ENCODE results near the gene TENT4B. TPM values are rescaled to one million over a fixed set of nuclear protein-coding genes. Genes with fewer than 3 reads are reported as not detected.

The TENT4B gene
- total and polyA plus RNA-seq, 7 donors = 3.6 to 23.5 (median 14.9) TPM

DNA sequence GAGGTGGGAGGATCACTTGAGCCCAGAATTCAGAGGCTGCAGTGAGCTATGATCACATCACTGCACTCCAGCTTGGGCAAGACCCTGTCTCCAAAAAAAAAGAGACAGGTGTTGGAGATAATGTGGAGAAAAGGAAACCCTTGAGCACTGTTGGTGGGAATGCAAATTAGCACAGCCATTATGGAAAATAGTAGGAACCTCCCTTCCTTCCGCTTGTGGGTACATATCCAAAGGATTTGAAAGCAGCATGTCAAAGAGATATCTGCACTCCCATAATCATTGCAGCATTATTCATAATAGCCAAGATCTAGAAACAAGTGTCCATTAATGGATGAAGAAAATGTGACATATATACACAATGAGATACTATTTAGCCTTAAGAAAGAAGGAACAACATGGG is 103.5 kb downstream of the TENT4B start:
- Histone ChIP-seq H3K4me1 (peaks cover 0 to 12% (median 8%) of the 10 kb centered on the region in 4 donors), H3K27me3 (no peaks in the 10 kb centered on the region), H3K9me3 (no peaks in the 10 kb centered on the region), H3K27ac (no peak overlapping the region), H3K4me3 (no peak overlapping the region), H3K36me3 (no peaks in the 10 kb centered on the region)
- WGBS, 2 donors = 52 to 97% methylated on average over 1 of the region's 1 CpG
- no peak for DNase-seq
- no peak for TF ChIP-seq POLR2AphosphoS5 (IDR thresholded peaks at IDR 0.05)
- no peak for TF ChIP-seq POLR2A (IDR thresholded peaks at IDR 0.05)
- TF ChIP-seq EP300 (IDR thresholded peaks at IDR 0.05) = no peak
- TF ChIP-seq, protein P1, sequence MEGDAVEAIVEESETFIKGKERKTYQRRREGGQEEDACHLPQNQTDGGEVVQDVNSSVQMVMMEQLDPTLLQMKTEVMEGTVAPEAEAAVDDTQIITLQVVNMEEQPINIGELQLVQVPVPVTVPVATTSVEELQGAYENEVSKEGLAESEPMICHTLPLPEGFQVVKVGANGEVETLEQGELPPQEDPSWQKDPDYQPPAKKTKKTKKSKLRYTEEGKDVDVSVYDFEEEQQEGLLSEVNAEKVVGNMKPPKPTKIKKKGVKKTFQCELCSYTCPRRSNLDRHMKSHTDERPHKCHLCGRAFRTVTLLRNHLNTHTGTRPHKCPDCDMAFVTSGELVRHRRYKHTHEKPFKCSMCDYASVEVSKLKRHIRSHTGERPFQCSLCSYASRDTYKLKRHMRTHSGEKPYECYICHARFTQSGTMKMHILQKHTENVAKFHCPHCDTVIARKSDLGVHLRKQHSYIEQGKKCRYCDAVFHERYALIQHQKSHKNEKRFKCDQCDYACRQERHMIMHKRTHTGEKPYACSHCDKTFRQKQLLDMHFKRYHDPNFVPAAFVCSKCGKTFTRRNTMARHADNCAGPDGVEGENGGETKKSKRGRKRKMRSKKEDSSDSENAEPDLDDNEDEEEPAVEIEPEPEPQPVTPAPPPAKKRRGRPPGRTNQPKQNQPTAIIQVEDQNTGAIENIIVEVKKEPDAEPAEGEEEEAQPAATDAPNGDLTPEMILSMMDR (IDR thresholded peaks at IDR 0.05) = no peak
- intact Hi-C loops (cut with DNase I) = no loop called here

DNA sequence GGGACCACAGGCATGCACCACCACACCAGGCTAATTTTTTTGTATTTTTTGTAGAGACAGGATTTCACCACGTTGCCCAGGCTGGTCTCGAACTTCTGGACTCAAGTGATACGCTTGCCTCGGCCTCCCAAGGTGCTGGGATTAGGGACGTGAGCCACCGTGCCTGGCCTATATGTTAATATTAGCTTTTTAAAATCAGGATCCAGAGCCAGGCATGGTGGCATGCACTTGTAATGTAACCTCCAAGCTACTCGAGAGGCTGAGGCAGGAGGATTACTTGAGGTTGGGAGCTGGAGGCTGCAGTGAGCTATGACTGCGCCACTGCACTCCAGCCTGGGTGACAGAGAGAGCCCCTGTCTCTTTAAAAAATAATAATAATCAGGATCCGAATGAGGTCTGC is 104.8 kb downstream of the TENT4B start:
- DNase-seq = no peak
- Histone ChIP-seq H3K36me3 (no peaks in the 10 kb centered on the region), H3K4me3 (no peak overlapping the region), H3K27me3 (no peaks in the 10 kb centered on the region), H3K27ac (no peak overlapping the region), H3K4me1 (peaks cover 0 to 12% (median 8%) of the 10 kb centered on the region in 4 donors), H3K9me3 (no peaks in the 10 kb centered on the region)
- intact Hi-C loops (cut with DNase I) = no loop called here
- WGBS, 2 donors = 92 to 94% methylated on average over 9 of the region's 9 CpGs
- TF ChIP-seq POLR2AphosphoS5 (IDR thresholded peaks at IDR 0.05) (no peak), EP300 (IDR thresholded peaks at IDR 0.05) (no peak), POLR2A (IDR thresholded peaks at IDR 0.05) (no peak)
- TF ChIP-seq, protein P1 (IDR thresholded peaks at IDR 0.05) = no peak

DNA sequence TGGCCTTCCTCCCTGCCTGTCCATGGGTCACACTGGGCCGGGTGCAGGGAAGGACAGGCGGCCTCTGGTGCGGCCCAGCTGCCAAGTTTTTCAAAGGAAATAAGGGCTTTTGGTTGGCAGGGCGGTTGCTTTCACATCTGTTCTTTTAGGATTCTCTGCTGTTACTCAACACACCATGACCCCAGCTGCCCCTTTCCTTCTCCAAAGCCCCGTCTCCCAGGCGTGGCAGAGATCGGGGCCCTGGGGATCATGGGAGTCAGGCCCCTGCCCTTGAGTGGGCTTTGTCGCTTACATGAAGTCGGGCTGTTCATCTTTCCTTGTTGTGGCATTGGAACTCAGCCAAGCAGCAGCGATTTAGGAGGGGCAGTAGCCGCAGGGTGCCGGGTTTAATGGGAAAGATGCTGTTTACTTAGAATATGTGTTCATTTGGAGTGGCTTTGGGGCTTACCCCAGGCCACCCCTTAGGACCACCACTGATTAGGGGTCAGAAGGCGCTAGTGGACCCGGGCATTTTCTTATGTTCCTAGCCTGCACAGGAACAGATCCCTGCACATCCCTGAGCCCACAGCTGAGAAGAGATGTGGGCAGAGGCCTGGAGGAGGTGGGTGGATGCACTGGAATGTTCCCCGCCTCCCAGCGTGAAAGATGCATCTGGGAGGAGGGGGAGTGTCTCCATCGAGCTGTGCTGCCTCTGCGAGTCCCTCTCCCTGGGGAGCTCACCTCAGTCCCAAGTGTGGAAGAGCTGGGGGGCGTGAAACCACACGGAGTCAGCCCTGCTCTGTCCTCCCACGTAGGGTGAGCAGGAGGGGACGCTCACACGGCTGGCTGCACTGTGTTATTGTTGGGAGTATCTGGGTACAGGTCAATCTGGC is 106.5 kb downstream of the TENT4B start:
- TF ChIP-seq, protein P1 (IDR thresholded peaks at IDR 0.05) = no peak
- TF ChIP-seq POLR2AphosphoS5 (IDR thresholded peaks at IDR 0.05) = peak in 1 of 4 donors; percentile 15
- WGBS, 2 donors = 47 to 54% methylated on average over 23 of the region's 23 CpGs
- Histone ChIP-seq H3K27ac (peak overlapping the region in 3 of 4 donors; percentile 18 to 45 (median 41)), H3K36me3 (no peaks in the 10 kb centered on the region), H3K9me3 (no peaks in the 10 kb centered on the region), H3K4me3 (no peak overlapping the region), H3K27me3 (no peaks in the 10 kb centered on the region), H3K4me1 (peaks cover 0 to 12% (median 8%) of the 10 kb centered on the region in 4 donors)
- intact Hi-C loops (cut with DNase I) = no loop called here
- peak; percentile 80 for DNase-seq

DNA sequence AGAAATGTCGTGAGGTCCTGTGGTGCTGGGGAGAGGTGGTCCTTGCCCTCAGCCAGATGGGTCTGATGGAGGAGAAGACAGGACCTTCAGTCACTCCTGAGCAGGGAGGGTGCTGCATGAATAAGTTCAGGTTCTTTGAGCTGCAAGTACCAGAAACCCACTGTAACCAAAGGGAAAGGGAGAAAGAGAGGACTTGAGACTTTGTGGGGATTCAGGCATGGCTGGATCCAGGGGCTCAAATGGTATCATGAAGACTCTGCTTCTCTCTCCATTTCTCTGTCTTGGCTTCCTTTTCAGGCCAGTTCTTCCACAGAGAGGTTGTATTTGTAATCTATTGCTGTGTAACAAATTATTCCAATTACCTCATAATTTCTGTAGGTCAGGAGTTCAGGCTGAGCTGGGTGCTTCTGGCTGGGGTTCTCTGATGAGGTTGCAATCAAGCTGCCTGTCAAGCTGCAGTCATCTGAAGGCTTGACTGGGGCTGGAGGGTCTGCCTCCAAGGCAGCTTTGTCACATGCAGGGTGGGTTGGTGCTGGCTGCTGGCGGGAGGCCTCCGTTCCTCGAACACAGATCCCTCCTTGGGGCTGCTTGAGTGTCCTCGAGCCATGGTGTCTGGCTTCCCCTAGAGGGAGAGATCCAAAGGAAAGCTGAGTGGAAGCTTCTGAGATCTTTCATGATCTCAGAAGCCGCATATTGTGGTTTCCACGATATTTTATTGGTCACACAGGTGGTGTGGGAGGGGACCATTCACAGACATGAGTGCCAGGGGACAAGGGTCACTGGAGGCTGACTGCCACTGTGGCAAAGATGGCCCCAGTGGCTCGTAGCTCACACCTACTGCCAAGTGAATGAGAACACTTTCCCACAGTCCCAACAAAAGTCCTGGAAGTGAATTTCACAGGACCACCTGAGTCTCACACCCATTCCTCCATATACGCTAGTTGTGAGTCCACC is 107.4 kb downstream of the TENT4B start:
- Histone ChIP-seq H3K4me1 (peaks cover 0 to 12% (median 8%) of the 10 kb centered on the region in 4 donors), H3K9me3 (no peaks in the 10 kb centered on the region), H3K27ac (peak overlapping the region in 1 of 4 donors; percentile 45), H3K27me3 (no peaks in the 10 kb centered on the region), H3K36me3 (no peaks in the 10 kb centered on the region), H3K4me3 (no peak overlapping the region)
- WGBS, 2 donors = 71 to 88% methylated on average over 9 of the region's 9 CpGs
- intact Hi-C loops (cut with DNase I) = no loop called here
- DNase-seq = peak; percentile 54
- TF ChIP-seq EP300 (IDR thresholded peaks at IDR 0.05) (no peak), POLR2A (IDR thresholded peaks at IDR 0.05) (no peak), POLR2AphosphoS5 (IDR thresholded peaks at IDR 0.05) (no peak)
- TF ChIP-seq, protein P1 (IDR thresholded peaks at IDR 0.05) = no peak

All from sigmoid colon (tissue), 7 donors.